Skeletal muscle tissue (tissue), 4 donors: Measurements from ENCODE around the gene DEPDC1B. TPM values are rescaled to one million over a fixed set of nuclear protein-coding genes. Genes with fewer than 3 reads are reported as not detected.

Experiments
- H3K27ac ChIP-seq: one replicate; pipeline ENCODE4 v1.7.0; 2013; ENCODE audit warnings: mild to moderate bottlenecking, low read depth, low read length, inconsistent platforms
- H3K27me3 ChIP-seq, 3 donors: one replicate each; pipeline ENCODE4 v1.7.0; 2013; ENCODE audit warnings: low read length in 3 of 3; ENCODE audit not compliant: control insufficient read depth in 3 of 3, insufficient read depth in 3 of 3
- H3K36me3 ChIP-seq, 3 donors: one replicate each; pipeline ENCODE4 v1.7.0; 2013; ENCODE audit warnings: low read length in 3 of 3; ENCODE audit not compliant: control insufficient read depth in 3 of 3, insufficient read depth in 3 of 3
- H3K4me1 ChIP-seq, 3 donors: one replicate each; pipeline ENCODE4 v1.7.0; 2013; ENCODE audit warnings: low read length in 3 of 3, mild to moderate bottlenecking in 3 of 3; ENCODE audit not compliant: control insufficient read depth in 3 of 3, insufficient read depth in 3 of 3
- H3K4me3 ChIP-seq, 3 donors: one replicate each; pipeline ENCODE4 v1.7.0; 2013; ENCODE audit warnings: low read length in 3 of 3
- H3K9ac ChIP-seq, 3 donors: one replicate each; pipeline ENCODE4 v1.7.0; 2013; ENCODE audit warnings: low read length in 3 of 3, mild to moderate bottlenecking in 3 of 3, moderate library complexity in 2 of 3, low read depth in 1 of 3
- H3K9me3 ChIP-seq, 3 donors: one replicate each; pipeline ENCODE4 v1.7.0; 2013; ENCODE audit warnings: low read length in 3 of 3; ENCODE audit not compliant: control insufficient read depth in 3 of 3
- total RNA-seq: library from RNA; depleted of rRNA; stranded (reverse); fragments of >200 nt; gene quantifications from one replicate; pipeline ENCODE4 v1.2.3, GENCODE V29; 2014
- donor health status: Osteomylitis.

DEPDC1B gene
- total RNA-seq, 1 donor from 2014 or later, result 3.1 TPM

- Histone ChIP-seq H3K9ac (no peak overlapping the region), H3K27ac (no peak overlapping the region), H3K4me3 (no peak overlapping the region), H3K36me3 (no peaks in the 10 kb centered on the region), H3K27me3 (no peaks in the 10 kb centered on the region), H3K9me3 (no peaks in the 10 kb centered on the region), H3K4me1 (no peaks in the 10 kb centered on the region)
These were observed 20.1 kb downstream of the DEPDC1B start for GRCh38 chr5:60679816-60680215.

DNA sequence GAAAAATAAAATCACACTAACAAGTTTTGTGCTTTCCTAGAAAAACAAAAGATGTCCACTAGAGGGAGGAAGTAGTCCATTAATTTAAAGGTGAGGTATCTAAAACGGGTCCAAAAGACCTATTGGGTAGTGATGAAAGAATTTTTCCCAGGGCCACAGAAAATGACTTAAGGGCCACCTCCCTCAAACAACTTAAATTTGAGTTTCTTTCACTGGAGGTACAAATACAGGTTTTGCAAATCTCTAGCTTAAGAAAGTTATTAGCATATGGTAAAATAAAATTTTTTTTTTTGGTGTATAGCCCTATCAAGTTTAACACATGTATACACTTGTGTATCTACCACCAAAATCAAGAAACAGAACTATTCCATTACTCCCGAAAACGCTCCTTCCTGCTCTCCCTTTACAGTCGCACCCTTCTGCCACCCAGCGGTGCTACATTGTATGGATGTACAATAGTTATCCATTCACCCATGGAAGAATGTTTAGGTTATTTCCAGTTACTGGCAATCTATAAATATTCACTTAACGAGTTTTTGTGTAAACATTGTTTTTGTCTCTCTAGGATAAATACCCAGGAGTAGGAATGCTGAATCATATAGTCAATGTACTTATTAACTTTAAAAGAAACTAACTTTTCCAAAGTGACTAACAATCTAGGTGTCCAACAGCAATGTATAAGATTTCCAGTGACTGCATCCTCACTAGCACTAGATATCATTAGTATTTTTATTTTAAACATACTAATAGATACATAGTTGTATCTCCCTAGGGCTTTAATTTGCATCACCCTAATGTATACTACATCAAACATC, 21.9 kb downstream of the DEPDC1B start:
- Histone ChIP-seq H3K36me3 (no peaks in the 10 kb centered on the region), H3K27me3 (no peaks in the 10 kb centered on the region), H3K9ac (no peak overlapping the region), H3K4me3 (no peak overlapping the region), H3K9me3 (no peaks in the 10 kb centered on the region), H3K27ac (no peak overlapping the region), H3K4me1 (no peaks in the 10 kb centered on the region)

- Histone ChIP-seq H3K27ac (no peak overlapping the region), H3K9me3 (no peaks in the 10 kb centered on the region), H3K27me3 (no peaks in the 10 kb centered on the region), H3K4me3 (no peak overlapping the region), H3K9ac (no peak overlapping the region), H3K4me1 (no peaks in the 10 kb centered on the region), H3K36me3 (no peaks in the 10 kb centered on the region)
These were observed 24.7 kb downstream of the DEPDC1B start for GRCh38 chr5:60675286-60675685.

- no peaks in the 10 kb centered on the region for H3K36me3 ChIP-seq
- no peak overlapping the region for H3K27ac ChIP-seq
- no peaks in the 10 kb centered on the region for H3K27me3 ChIP-seq
- no peak overlapping the region for H3K9ac ChIP-seq
- H3K4me3 ChIP-seq, result no peak overlapping the region
- H3K9me3 ChIP-seq, result no peaks in the 10 kb centered on the region
- H3K4me1 ChIP-seq, result no peaks in the 10 kb centered on the region
These were observed 25.5 kb downstream of the DEPDC1B start for GRCh38 chr5:60674251-60675069.

DNA sequence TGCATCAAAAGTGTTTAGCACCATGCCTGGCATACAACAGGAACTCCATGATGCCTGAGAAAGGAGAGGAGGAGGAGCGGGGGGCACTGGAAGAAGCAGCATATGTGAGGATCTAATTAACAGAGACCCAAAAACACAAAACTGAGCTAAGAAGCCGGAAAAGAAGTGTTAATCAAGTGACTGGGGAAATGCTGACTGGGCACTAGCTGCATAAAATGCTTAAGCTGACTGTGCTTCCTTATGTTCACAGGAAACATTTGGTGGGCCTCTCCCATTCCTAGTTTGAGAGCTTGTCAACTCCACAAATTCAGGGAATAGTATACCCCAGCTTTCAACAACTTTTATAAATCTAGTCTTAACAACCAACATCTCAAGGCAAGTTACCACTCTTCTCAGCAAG, 26.6 kb downstream of the DEPDC1B start:
- Histone ChIP-seq H3K4me1 (no peaks in the 10 kb centered on the region), H3K36me3 (no peaks in the 10 kb centered on the region), H3K4me3 (no peak overlapping the region), H3K27me3 (no peaks in the 10 kb centered on the region), H3K9me3 (no peaks in the 10 kb centered on the region), H3K9ac (no peak overlapping the region), H3K27ac (no peak overlapping the region)

DNA sequence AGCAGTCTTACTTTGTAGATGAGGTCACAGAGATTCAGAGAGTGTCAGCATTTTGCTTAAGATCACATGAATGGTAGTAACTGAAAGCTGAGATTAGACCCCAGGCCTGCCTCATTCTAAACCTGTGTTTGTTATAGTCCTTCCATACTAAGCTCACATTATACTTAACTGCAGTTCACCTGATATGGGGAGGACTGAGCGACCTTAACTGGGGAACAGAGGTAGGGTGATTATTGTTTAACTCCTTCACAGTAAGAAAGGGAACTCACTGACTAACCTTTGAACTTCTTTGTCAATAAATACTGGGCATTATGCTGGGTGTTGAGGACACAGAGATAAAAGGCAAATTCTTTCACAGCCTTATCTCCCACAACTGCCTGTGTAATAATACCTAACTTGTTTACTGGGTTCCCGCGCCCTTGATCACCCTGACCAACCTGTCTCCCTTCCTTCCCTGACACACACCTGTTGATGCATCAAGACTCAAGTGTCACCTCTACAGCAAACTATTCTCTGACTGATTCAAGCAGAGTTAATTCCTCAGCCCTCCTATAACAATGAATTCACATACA, 27.2 kb downstream of the DEPDC1B start:
- H3K4me3 ChIP-seq, result no peak overlapping the region
- H3K36me3 ChIP-seq, result no peaks in the 10 kb centered on the region
- H3K27me3 ChIP-seq, result no peaks in the 10 kb centered on the region
- H3K4me1 ChIP-seq, result no peaks in the 10 kb centered on the region
- H3K27ac ChIP-seq, result no peak overlapping the region
- H3K9ac ChIP-seq, result no peak overlapping the region
- H3K9me3 ChIP-seq, result no peaks in the 10 kb centered on the region

DNA sequence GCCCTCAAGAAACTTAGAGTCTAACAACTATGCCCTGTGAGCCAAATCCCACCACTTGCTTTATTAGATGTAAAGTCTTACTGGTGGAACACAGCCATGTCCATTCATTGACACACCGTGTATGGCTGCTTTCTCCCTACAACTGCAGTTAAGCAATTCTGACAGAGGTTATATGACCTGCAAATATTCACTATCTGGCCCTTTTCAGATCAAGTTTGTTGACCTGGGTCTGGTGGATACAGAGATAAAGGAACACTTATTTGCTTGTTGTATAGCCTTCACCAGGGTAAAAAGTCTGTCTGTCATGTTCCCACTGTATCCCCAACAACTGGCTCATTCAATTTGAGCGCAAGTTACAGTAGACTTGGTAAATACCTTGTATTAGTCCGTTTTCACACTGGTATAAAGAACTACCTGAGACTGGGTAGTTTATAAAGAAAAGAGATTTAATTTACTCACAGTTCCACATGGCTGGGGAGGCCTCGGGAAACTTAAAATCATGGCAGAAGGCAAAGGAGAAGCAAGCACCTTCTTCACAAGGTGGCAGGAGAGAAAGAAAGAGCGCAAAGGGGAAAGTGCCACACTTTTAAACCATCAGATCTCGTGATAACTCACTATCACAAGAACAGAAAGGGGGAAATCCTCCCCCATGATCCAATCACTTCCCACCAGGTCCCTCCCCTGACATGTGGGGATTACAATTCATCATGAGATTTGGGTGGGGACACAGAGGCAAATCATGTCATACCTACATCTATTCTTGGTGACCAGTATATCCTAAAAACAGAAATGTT, 27.9 kb downstream of the DEPDC1B start:
- no peak overlapping the region for H3K9ac ChIP-seq
- no peaks in the 10 kb centered on the region for H3K27me3 ChIP-seq
- H3K4me3 ChIP-seq, result no peak overlapping the region
- H3K9me3 ChIP-seq, result no peaks in the 10 kb centered on the region
- no peak overlapping the region for H3K27ac ChIP-seq
- H3K4me1 ChIP-seq, result no peaks in the 10 kb centered on the region
- H3K36me3 ChIP-seq, result no peaks in the 10 kb centered on the region

- Histone ChIP-seq H3K9ac (no peak overlapping the region), H3K36me3 (no peaks in the 10 kb centered on the region), H3K27ac (no peak overlapping the region), H3K9me3 (no peaks in the 10 kb centered on the region), H3K27me3 (no peaks in the 10 kb centered on the region), H3K4me3 (no peak overlapping the region), H3K4me1 (no peaks in the 10 kb centered on the region)
These were observed 29.2 kb downstream of the DEPDC1B start for GRCh38 chr5:60670749-60671148.

DNA sequence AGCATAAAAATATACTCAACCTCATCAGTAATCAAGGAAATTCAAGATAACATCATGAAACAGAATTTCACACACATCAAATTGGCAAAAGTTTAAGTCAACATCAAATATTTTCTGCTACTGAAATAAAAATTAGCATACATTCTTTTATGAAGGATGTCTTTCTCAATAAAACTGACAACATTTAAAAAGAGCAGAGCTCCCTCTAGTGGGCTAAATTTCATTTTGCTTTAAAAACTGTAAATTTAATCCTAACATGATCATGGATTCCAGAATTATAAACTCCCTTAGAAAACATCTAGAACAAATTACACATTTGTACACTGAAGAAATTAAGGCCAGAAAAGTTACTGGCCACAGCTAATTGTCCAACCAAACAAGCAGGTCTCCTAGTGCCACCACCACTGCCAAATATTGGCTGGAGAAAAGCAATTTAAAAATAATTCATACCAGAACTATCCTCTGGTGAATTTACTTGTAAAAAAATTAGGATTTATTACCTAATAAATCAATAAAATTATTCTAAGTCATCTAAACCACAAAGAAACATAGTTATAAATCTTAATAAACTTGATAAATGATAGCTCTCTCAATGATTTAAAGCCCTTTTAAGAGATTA, 31.2 kb downstream of the DEPDC1B start:
- Histone ChIP-seq H3K36me3 (no peaks in the 10 kb centered on the region), H3K27ac (no peak overlapping the region), H3K4me1 (no peaks in the 10 kb centered on the region), H3K4me3 (no peak overlapping the region), H3K9ac (no peak overlapping the region), H3K9me3 (no peaks in the 10 kb centered on the region), H3K27me3 (no peaks in the 10 kb centered on the region)
